Measurements from ENCODE around the gene UQCRC1. TPM values are rescaled to one million over a fixed set of nuclear protein-coding genes. Genes with fewer than 3 reads are reported as not detected.

The UQCRC1 gene
- total RNA-seq, 4 donors from 2014 or later: 143 to 196 (median 186) TPM

DNA sequence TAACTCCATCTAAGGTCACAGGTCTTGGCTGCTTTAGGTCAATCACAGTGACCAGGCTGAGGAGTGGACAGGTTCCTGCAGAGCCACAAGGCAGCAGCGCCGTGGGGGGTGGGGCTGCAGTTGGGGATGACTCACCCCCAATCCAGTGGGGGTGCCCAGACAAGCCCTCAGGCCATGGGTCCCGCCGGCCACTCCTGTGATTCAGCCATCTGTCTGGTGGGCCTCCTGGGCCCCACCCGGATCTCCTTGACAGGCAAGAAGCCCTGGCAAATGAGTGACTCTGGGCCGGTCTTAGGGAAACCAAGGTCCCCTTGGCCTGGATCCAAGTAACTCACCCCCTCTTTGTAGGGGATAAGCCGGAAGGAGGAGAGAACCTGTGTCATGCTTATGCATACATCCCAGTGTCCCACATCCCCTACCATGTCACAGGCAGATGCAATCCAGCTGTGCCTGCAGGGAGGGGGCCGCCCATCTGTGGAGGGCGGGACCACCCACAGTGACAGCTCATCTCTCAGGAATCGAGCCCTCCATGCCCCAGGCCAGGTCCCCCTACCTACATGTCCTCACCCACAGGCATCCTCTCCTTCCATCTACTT lies 13.8 kb downstream of the UQCRC1 start:
- Histone ChIP-seq H3K9me3 (no peaks in the 10 kb centered on the region), H3K27ac (no peak overlapping the region), H3K4me3 (peak overlapping the region in 1 of 4 donors; percentile 44), H3K4me1 (peaks cover 0 to 37% (median 11%) of the 10 kb centered on the region in 4 donors), H3K27me3 (peaks cover 0 to 13% of the 10 kb centered on the region in 2 donors), H3K36me3 (peaks cover 0 to 45% (median 18%) of the 10 kb centered on the region in 3 donors)
- 35 to 39% methylated on average over 5 to 8 of the region's 10 CpGs for WGBS, 2 donors
- TF ChIP-seq EP300 (IDR thresholded peaks at IDR 0.05) (no peak), POLR2A (IDR thresholded peaks at IDR 0.05) (no peak)
- TF ChIP-seq, protein P1, sequence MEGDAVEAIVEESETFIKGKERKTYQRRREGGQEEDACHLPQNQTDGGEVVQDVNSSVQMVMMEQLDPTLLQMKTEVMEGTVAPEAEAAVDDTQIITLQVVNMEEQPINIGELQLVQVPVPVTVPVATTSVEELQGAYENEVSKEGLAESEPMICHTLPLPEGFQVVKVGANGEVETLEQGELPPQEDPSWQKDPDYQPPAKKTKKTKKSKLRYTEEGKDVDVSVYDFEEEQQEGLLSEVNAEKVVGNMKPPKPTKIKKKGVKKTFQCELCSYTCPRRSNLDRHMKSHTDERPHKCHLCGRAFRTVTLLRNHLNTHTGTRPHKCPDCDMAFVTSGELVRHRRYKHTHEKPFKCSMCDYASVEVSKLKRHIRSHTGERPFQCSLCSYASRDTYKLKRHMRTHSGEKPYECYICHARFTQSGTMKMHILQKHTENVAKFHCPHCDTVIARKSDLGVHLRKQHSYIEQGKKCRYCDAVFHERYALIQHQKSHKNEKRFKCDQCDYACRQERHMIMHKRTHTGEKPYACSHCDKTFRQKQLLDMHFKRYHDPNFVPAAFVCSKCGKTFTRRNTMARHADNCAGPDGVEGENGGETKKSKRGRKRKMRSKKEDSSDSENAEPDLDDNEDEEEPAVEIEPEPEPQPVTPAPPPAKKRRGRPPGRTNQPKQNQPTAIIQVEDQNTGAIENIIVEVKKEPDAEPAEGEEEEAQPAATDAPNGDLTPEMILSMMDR (IDR thresholded peaks at IDR 0.05): no peak
- DNase-seq (ENCODE audit: low spot score in 2 of 2): no peak

DNA sequence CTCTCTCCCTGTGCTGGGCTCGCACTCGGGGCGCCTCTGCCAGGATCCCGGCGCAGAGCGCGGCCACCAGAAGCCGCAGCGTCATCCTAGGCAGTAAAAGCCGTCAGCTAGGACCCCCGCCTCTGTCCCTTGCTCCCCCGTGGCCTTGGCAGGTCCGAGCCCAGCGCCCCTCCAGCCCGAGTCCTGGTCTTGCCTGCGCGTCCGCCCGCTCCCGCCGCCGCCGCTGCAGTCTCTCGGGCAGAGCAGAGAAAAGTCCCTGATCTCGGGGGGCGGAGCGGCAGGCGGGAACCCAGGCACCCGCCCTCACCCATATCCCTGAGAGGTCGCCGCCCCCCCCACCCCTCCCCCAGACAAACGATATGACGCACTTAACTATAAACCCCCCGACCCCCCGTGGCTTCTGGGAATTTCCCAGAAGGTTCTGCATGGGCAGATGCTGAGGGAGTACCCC lies 14.3 kb downstream of the UQCRC1 start, which contains the start of gene COL7A1:
Gene COL7A1 (minus strand): TSS at position 255 of the 451 bp plus-strand sequence. CDS start 170 bp downstream, at position 85.
- peaks cover 0 to 37% (median 11%) of the 10 kb centered on the region in 4 donors for H3K4me1 ChIP-seq
- no peak for TF ChIP-seq POLR2A (IDR thresholded peaks at IDR 0.05)
- TF ChIP-seq, protein P1 (IDR thresholded peaks at IDR 0.05): no peak
- TF ChIP-seq EP300 (IDR thresholded peaks at IDR 0.05): no peak
- peak within 1 kb of the TSS in 2 of 4 donors; percentile 20 to 59 for H3K27ac ChIP-seq
- H3K4me3 ChIP-seq: peak within 1 kb of the TSS in 3 of 4 donors; percentile 18 to 44 (median 33)
- peaks cover 0 to 13% of the 10 kb centered on the region in 2 donors for H3K27me3 ChIP-seq
- 1 to 2% methylated on average over 22 to 24 of the region's 35 CpGs for WGBS, 2 donors
- DNase-seq (ENCODE audit: low spot score in 2 of 2): no peak
- H3K9me3 ChIP-seq: no peaks in the 10 kb centered on the region
- H3K36me3 ChIP-seq: peaks cover 0 to 43% (median 12%) of the 10 kb centered on the region in 3 donors

DNA sequence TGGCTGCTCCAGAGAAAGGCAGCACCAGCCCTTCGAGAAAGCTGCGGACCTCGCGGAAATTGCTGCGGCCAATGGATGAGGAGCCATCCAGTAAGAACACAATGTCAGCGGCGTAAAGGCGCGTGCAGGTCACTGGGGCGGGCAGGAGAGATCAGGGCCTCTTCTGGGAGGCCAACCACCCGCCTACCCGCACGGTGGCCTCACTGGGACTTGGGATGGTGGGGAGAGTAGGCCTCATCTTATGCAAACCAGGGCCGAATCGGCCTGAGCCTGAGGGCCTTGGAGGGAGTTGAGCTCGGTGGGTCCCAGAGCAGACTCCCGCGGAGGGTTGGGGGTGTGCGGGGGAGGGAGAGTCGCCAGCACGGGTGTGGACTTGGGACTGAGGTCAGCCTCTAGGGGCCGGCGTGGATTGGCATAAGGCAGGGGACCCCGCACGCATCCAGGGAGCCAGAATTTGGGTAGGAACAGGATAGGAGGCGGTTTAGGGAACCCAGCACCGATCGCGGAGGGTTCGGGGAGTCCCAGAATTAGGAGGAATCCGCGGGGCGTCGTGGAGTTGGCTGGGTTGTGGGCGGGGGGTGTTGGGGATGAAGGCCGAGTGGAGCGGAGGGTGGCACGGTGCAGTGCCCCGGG lies 14.9 kb downstream of the UQCRC1 start:
- TF ChIP-seq, protein P1 (IDR thresholded peaks at IDR 0.05): no peak
- TF ChIP-seq EP300 (IDR thresholded peaks at IDR 0.05): no peak
- no peak for TF ChIP-seq POLR2A (IDR thresholded peaks at IDR 0.05)
- H3K4me3 ChIP-seq: peak overlapping the region in 3 of 4 donors; percentile 18 to 44 (median 33)
- peaks cover 0 to 39% (median 7%) of the 10 kb centered on the region in 3 donors for H3K36me3 ChIP-seq
- WGBS, 2 donors: 28 to 34% methylated on average over 38 to 39 of the region's 39 CpGs
- H3K27ac ChIP-seq: peak overlapping the region in 2 of 4 donors; percentile 20 to 59
- no peak for DNase-seq (ENCODE audit: low spot score in 2 of 2)
- H3K9me3 ChIP-seq: no peaks in the 10 kb centered on the region
- H3K27me3 ChIP-seq: peaks cover 0 to 13% of the 10 kb centered on the region in 2 donors
- H3K4me1 ChIP-seq: peaks cover 0 to 37% (median 11%) of the 10 kb centered on the region in 4 donors

DNA sequence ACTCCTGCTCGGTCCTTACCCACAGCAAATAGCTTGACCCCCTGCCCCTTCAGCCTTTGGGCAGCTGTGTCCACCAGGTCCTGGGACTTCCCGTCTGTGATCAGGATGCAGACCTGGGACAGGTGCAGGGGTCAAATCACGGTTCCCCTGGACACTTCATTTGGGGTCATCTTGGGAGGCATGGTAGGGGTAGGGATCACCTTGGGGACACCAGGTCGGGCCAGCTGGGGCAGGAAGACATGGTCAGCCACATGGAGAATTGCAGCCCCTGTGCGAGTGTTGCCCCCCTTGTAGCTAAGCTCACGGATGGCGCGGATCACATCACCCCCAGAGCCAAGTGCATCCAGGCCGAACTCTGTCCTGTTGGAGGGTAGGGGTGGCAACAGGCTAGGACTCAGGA lies 16.1 kb downstream of the UQCRC1 start:
- Histone ChIP-seq H3K27ac (no peak overlapping the region), H3K36me3 (peaks cover 0 to 27% (median 0%) of the 10 kb centered on the region in 3 donors), H3K4me3 (no peak overlapping the region), H3K27me3 (peaks cover 0 to 13% of the 10 kb centered on the region in 2 donors), H3K9me3 (no peaks in the 10 kb centered on the region), H3K4me1 (peaks cover 0 to 26% (median 11%) of the 10 kb centered on the region in 4 donors)
- 88 to 89% methylated on average over 4 to 8 of the region's 9 CpGs for WGBS, 2 donors
- TF ChIP-seq, protein P1 (IDR thresholded peaks at IDR 0.05): no peak
- no peak for TF ChIP-seq EP300 (IDR thresholded peaks at IDR 0.05)
- no peak for TF ChIP-seq POLR2A (IDR thresholded peaks at IDR 0.05)
- DNase-seq (ENCODE audit: low spot score in 2 of 2): no peak

Measured in tibial nerve (tissue), 4 donors.